VCaP (cell line): ENCODE results near the gene PLEKHG5.
"Not testable (repeated sequence)": the region's sequence is repeated elsewhere in the genome, so short reads cannot be mapped to it uniquely, and the experiment has no call there.

ENCODE experiments used
- H3K27ac ChIP-seq: fragments of 450-650 bp; 2 replicates; pipeline ENCODE4 v1.5.1; 2017
- CTCF ChIP-seq: fragments of 450-650 bp; conservative IDR thresholded peaks from 2 replicates; pipeline ENCODE4 v1.5.1; 2017; ENCODE audit warnings: mild to moderate bottlenecking, moderate library complexity

Gene PLEKHG5

GRCh38 chr1:6444377-6444776, 47.1 kb downstream of the PLEKHG5 start:
- H3K27ac ChIP-seq, result no peak overlapping the region
- no peak for TF ChIP-seq CTCF

GRCh38 chr1:6443339-6444115, 47.9 kb downstream of the PLEKHG5 start:
- H3K27ac ChIP-seq, result no peak overlapping the region
- TF ChIP-seq CTCF, result no peak

- TF ChIP-seq CTCF, result no peak
Observed at GRCh38 chr1:6441586-6441985, 49.9 kb downstream of the PLEKHG5 start.

GRCh38 chr1:6440198-6441126, 51.0 kb downstream of the PLEKHG5 start:
- peak; percentile 24; the same call in 1 of the 2 replicates for TF ChIP-seq CTCF

More at GRCh38 chr1:6441586-6441985, 49.9 kb downstream of the PLEKHG5 start:
- no peak overlapping the region for H3K27ac ChIP-seq

GRCh38 chr1:6438047-6438525, 53.4 kb downstream of the PLEKHG5 start:
- TF ChIP-seq CTCF, result peak; percentile 97
- no peak overlapping the region for H3K27ac ChIP-seq

More at GRCh38 chr1:6440198-6441126, 51.0 kb downstream of the PLEKHG5 start:
- no peak overlapping the region for H3K27ac ChIP-seq

- H3K27ac ChIP-seq, result not testable (repeated sequence)
- peak; percentile 62 for TF ChIP-seq CTCF
Observed at GRCh38 chr1:6437012-6437700, 54.3 kb downstream of the PLEKHG5 start.

- not testable (repeated sequence) for H3K27ac ChIP-seq
Observed at GRCh38 chr1:6436277-6436676, 55.2 kb downstream of the PLEKHG5 start.
